HepG2 (cell line): ENCODE data around the gene MOGAT3. TPM values are rescaled to one million over a fixed set of nuclear protein-coding genes. Genes with fewer than 3 reads are reported as not detected.

Source experiments
- ARHGAP35 ChIP-seq: sonication (generic); formaldehyde crosslinking; IDR thresholded peaks from 2 replicates; pipeline ENCODE4 v1.9.0; 2022; ENCODE audit warnings: mild to moderate bottlenecking, inconsistent platforms, moderate library complexity, missing genetic modification reagents, borderline replicate concordance
- BATF2 ChIP-seq: sonication (generic); formaldehyde crosslinking; IDR thresholded peaks from 2 replicates; pipeline ENCODE4 v1.8.0; 2022; ENCODE audit warnings: mild to moderate bottlenecking, missing genetic modification reagents, moderate library complexity
- GTF3A ChIP-seq: sonication (generic); formaldehyde crosslinking; conservative IDR thresholded peaks from 2 replicates; pipeline ENCODE4 v1.4.0; 2020; ENCODE audit warnings: mild to moderate bottlenecking, missing genetic modification reagents
- NFE2L1 ChIP-seq: sonication (generic); formaldehyde crosslinking; IDR thresholded peaks from 2 replicates; pipeline ENCODE4 v1.4.0; 2020; ENCODE audit warnings: missing genetic modification reagents, mild to moderate bottlenecking, borderline replicate concordance
- RBM22 ChIP-seq: fragments of 200-400 bp; formaldehyde crosslinking; optimal IDR thresholded peaks from 2 replicates; pipeline ENCODE3; 2017; ENCODE audit warnings: mild to moderate bottlenecking, low read length, moderate library complexity
- SALL2 ChIP-seq: sonication (generic); formaldehyde crosslinking; IDR thresholded peaks from 2 replicates; pipeline ENCODE4 v1.8.1; 2023; ENCODE audit warnings: mild to moderate bottlenecking, missing genetic modification reagents, inconsistent platforms
- SP1 ChIP-seq, 2 experiments: fragments of 450-650 bp in 1 of 2; sonication (generic) in 1 of 2; formaldehyde crosslinking in 1 of 2; IDR thresholded peaks; 2 replicates each; pipeline versions ENCODE4 v1.4.0 to v1.6.1; 2016 to 2020; ENCODE audit warnings: missing genetic modification reagents in 1 of 2
- ZFP91 ChIP-seq: sonication (generic); formaldehyde crosslinking; IDR thresholded peaks from 2 replicates; pipeline ENCODE4 v1.9.0; 2022; ENCODE audit warnings: missing genetic modification reagents, mild to moderate bottlenecking, borderline replicate concordance
- ZNF557 ChIP-seq: sonication (generic); formaldehyde crosslinking; IDR thresholded peaks from 2 replicates; pipeline ENCODE4 v1.4.0; 2020; ENCODE audit warnings: missing genetic modification reagents
- polyA plus RNA-seq, 8 experiments: library from polyadenylated mRNA; depleted of rRNA in 3 of 8; stranded (reverse) in 7 of 8; unstranded in 1 of 8; fragments of >200 nt; fragmentation: Illumina TruSeq in 4 of 8; extraction: Trizol in 4 of 8; gene quantifications; 2 replicates each; pipeline versions ENCODE4 v1.2.1 to v1.2.3, GENCODE V29; 2011 to 2016; ENCODE audit warnings: low read depth in 4 of 8, missing spikeins in 1 of 8, mixed read lengths in 1 of 8; ENCODE audit not compliant: insufficient read depth in 1 of 8
- total RNA-seq, 5 experiments: library from RNA; depleted of rRNA; stranded (reverse); fragments of >200 nt; fragmentation: Illumina TruSeq; extraction: Trizol; gene quantifications; 2 replicates each; pipeline ENCODE4 v1.2.3, GENCODE V29; 2016; ENCODE audit warnings: low read depth in 1 of 5
- TF ChIP-seq, protein P1 (sequence below): sonication (generic); formaldehyde crosslinking; IDR thresholded peaks from 2 replicates; pipeline ENCODE4 v1.4.0; 2020; ENCODE audit warnings: missing genetic modification reagents

The MOGAT3 gene
- total and polyA plus RNA-seq, 2 of the 13 experiments (the other 11 are each of a cell fraction or from before 2014, with no cell fraction given), result 22.5 to 30.5 TPM

GRCh38 chr7:101200504-101200861, 353 bp downstream of the MOGAT3 start (continued):
- TF ChIP-seq GTF3A (no peak), ZNF557 (peak; percentile 50; the same call in 1 of the 2 replicates), RBM22 (peak; percentile 44), ARHGAP35 (CRISPR knock-in tag) (no peak), ZFP91 (CRISPR knock-in tag) (peak; percentile 37; the same call in 1 of the 2 replicates), SALL2 (CRISPR knock-in tag) (0 out of 2 replicates have a peak, but pooled peaks have one; percentile 12), BATF2 (CRISPR knock-in tag) (no peak), SP1 (IDR thresholded peaks at IDR 0.05) (no peak), SP1 (CRISPR knock-in tag; IDR thresholded peaks at IDR 0.05) (no peak), NFE2L1 (CRISPR knock-in tag) (peak; percentile 6; the same call in 1 of the 2 replicates)
- TF ChIP-seq, protein P1, sequence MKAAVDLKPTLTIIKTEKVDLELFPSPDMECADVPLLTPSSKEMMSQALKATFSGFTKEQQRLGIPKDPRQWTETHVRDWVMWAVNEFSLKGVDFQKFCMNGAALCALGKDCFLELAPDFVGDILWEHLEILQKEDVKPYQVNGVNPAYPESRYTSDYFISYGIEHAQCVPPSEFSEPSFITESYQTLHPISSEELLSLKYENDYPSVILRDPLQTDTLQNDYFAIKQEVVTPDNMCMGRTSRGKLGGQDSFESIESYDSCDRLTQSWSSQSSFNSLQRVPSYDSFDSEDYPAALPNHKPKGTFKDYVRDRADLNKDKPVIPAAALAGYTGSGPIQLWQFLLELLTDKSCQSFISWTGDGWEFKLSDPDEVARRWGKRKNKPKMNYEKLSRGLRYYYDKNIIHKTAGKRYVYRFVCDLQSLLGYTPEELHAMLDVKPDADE (CRISPR knock-in tag), result 0 out of 2 replicates have a peak, but pooled peaks have one; percentile 5
